C1 segment of cervical spinal cord (tissue), 14 donors: ENCODE data around the gene SUSD5.
"Not testable (repeated sequence)": the region's sequence is repeated elsewhere in the genome, so short reads cannot be mapped to it uniquely, and the experiment has no call there.

Experiments used
- DNase-seq, 14 donors: peaks; one replicate each; lab custom pipeline; 2025; lab: John Stamatoyannopoulos, UW

The SUSD5 gene

GRCh38 chr3:33194303-33194702 is 24.3 kb downstream of the SUSD5 start:
- no peak for DNase-seq

DNA sequence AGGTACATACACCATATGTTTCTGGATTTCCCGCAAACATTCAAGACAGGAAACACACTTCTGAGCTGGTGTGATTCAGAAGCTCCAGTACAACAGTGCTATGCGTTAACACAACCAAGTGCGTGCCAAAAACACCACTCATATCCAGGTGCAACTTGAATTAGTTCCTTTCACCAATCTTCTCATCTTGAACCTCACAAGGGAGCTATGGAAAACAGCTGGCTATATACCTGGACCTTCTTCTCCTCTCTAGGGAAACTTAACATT is 31.3 kb downstream of the SUSD5 start:
- DNase-seq: no peak

GRCh38 chr3:33186524-33187367 is 31.9 kb downstream of the SUSD5 start:
- no peak for DNase-seq

GRCh38 chr3:33184863-33185262 is 33.7 kb downstream of the SUSD5 start:
- no peak for DNase-seq

- DNase-seq: not testable (repeated sequence)
Observed at GRCh38 chr3:33181641-33182040, 37.0 kb downstream of the SUSD5 start.

GRCh38 chr3:33181229-33181628 is 37.4 kb downstream of the SUSD5 start:
- DNase-seq: no peak

GRCh38 chr3:33179132-33179531 is 39.5 kb downstream of the SUSD5 start:
- no peak for DNase-seq

DNA sequence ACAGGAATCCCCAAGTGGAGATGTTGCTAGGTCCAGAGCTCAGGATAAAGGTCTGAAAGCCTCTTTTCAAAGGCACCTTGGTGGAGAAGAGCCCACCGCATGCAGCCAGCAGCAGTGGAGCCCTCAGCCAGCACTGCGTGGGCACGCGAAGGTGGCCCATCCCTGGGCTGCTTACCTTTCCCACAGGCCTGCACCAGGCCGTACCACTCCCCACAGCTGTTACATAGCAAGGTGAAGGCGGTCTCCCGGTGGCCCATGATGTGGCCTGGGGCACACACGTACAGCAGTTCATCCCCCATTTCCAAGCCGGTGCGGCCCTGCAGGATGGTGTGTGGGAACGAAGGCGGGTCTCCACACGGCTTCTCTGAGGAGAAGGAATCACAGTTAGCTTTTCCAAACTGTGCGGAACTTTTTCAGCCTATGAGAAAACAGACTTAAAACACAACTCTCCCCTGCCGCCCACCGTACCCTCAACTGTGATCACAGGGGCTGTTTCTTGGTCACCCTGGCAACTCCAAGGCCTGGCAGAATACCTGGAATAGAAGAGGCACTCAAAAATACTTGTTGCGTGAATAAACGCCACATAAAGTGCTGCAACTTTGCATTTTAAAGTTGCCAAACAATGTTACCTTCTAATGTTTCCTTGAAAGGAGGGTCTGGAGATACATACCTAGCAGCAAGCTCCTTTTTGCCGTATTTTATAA is 43.7 kb downstream of the SUSD5 start:
- no peak for DNase-seq

DNA sequence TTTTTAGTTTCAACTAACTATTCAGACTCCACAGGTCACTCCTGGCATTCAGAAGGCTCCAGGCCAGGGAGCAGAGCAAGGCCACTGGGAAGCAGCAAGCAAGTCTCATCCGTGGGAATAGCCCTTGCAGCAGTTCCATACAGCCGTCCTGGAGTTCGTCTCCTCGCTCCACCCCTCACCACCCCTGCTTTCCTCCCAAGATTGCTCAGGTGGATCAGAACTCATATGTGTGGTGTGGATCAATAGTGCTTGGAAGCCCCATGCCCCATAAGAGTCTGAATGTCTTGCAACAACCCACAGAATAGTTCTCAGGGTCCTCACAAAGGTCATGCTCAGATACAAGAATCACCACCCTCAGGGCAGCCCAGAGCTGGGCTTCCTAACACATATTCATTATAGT is 44.5 kb downstream of the SUSD5 start:
- no peak for DNase-seq

- DNase-seq: no peak
Observed at GRCh38 chr3:33173672-33174071, 44.9 kb downstream of the SUSD5 start.

GRCh38 chr3:33173103-33173502 is 45.5 kb downstream of the SUSD5 start:
- DNase-seq: no peak

DNA sequence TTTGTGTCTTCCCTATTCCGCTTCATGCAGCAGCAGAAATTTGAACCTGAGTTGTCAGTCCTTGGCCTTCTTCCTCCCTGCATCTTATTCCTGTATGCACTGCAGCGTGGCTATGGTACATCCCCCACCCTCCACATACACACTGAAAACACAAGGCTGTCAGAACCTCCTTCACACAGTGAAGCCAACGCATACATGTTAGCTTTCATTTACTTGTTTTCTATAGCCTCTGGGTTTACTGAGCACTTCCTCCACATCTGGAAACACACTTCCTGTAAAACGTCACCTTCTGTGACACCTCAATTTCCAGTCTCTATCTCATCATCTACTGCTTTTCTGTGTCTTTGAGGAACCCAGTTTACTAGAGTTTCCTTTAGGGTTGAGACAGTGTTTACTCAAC is 47.0 kb downstream of the SUSD5 start:
- DNase-seq: no peak

- no peak for DNase-seq
Observed at GRCh38 chr3:33170531-33170930, 48.1 kb downstream of the SUSD5 start.

DNA sequence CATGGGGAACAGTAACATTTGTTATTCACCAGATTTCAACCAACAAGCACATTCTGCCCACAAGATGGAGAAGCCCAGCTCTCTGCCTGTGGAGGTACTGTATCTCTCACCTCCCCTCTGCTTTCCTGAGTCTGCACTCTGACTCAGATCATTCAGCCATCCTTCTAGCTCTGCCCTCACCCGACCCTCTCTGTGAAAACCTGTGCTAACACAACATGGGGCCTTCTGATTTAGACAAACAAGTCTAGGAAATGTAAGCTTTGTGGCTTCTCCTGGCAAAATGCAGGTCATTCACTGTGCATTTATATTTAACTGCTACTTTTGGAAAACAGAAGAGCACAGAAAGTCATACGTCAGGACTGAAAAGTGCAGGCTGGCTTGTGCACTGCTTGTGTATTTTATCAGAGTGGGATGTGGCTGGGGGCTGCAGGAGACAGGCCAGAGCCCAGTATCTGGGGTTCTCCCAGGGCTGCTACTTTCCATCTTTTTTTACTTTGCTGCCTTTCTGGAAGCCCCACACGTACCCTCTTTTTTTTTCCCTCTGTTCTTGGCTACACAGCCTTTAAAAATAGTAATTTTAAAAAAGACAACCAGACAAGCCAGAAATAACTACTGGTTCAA is 50.8 kb downstream of the SUSD5 start:
- no peak for DNase-seq

DNA sequence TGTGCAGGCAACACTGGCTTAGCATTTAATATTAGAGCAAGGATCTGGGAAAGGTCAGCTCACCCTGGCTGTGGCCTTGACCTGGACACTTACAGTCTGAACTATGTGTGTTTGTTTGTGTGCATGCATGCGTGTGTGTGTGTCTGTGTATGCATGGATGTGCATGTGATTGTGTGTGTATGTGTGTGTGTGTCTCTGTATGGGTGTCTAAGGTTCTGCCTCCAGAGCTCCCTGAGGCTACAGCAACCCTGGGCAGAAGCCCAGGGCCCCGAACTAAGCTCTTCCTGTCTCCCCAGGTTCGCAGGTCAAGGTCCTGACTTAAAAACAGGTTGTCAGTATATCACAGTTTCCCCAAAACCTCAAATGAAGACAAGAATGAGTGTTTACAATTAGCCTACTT is 51.3 kb downstream of the SUSD5 start:
- DNase-seq: no peak

GRCh38 chr3:33166095-33166494 is 52.5 kb downstream of the SUSD5 start:
- no peak for DNase-seq

- no peak for DNase-seq
Observed at GRCh38 chr3:33165372-33165771, 53.2 kb downstream of the SUSD5 start.

DNA sequence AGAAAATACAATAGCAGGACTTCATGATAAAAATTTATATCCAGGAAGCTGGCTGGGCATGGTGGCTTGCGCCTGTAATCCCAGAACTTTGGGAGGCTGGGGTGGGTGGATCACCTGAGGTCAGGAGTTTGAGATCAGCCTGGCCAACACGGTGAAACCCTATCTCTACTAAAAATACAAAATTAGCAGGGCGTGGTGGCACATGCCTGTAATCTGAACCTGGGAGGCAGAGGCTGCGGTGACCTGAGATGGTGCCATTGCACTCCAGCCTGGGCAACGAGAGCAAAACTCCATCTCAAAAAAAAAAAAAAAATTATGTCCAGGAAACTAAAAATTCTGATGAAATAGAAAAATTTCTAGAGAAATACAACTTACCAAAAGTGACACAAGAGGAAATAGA is 56.0 kb downstream of the SUSD5 start:
- DNase-seq: not testable (repeated sequence)

GRCh38 chr3:33159981-33160380 is 58.6 kb downstream of the SUSD5 start:
- no peak for DNase-seq

DNA sequence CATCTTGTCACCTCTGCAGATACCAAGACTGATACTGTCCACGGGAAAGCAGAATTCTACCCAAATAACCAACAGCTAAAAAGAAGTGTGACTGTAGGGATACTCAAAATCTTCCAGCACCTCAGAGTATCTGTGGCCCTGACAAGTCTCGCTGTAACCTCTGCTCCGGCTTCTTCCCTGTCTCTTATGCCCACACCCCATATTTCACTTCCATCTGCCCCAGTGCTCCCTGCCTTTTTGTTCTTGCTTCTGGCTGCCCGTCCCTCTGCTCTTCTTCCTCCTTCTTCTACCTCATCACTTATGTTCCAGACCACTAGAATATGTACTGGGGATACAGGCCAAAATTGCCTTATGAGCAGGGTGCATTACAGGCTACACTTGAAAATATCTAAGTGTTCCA is 59.4 kb downstream of the SUSD5 start:
- DNase-seq: no peak

- DNase-seq: no peak
Observed at GRCh38 chr3:33155301-33155700, 63.3 kb downstream of the SUSD5 start.

DNA sequence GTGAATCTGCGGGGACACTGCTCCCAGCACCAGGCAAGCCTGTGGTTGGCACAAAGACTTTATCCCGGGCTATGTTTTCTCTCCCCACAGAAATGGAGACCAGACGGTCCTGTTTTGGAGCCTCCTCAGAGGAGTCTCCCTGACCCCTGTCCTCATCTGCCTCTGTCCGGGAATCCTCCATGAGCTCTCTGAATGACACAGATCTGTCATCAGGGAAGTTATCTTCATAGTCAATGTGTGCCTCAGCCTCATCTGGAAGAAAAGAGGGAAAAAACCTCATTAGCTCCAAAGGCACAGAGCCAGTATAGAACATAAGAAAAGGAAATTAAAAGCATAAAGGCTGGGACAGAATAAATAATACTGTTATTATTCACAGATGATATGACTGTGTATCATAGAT is 64.8 kb downstream of the SUSD5 start:
- no peak for DNase-seq
